Measurements from ENCODE around the gene ARAP3.

The ARAP3 gene

DNA sequence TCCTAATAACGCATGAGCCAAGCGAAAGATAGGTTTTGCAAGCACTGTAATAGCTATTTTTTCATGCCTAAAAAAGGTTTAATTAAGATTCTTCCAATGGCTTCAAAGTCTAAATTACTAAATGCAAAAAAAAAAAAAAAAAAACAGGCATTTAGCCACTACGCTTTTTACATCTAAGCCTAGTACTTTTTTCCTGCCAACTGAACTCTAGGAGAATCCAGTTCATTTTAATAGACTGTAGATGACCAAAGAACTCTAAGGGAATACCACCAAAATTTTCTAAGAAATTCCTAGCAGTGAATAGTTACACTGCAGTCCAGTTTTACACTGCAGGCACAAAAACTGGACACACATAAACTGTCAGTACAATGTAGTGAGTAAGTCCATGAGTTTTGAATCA lies 73.0 kb downstream of the ARAP3 start:
- H3K9ac ChIP-seq (ENCODE audit: low read length), result no peak overlapping the region
- no peak overlapping the region for H3K4me3 ChIP-seq (ENCODE audit: low read length)
- no peaks in the 10 kb centered on the region for H3K36me3 ChIP-seq (ENCODE audit: control insufficient read depth, insufficient read depth, low read length)
- no peak overlapping the region for H3K27ac ChIP-seq (ENCODE audit: low read depth, low read length)
- peaks cover 4% of the 10 kb centered on the region for H3K4me1 ChIP-seq (ENCODE audit: control insufficient read depth, insufficient read depth, low read length)
- no peaks in the 10 kb centered on the region for H3K27me3 ChIP-seq (ENCODE audit: control insufficient read depth, insufficient read depth, low read length)

DNA sequence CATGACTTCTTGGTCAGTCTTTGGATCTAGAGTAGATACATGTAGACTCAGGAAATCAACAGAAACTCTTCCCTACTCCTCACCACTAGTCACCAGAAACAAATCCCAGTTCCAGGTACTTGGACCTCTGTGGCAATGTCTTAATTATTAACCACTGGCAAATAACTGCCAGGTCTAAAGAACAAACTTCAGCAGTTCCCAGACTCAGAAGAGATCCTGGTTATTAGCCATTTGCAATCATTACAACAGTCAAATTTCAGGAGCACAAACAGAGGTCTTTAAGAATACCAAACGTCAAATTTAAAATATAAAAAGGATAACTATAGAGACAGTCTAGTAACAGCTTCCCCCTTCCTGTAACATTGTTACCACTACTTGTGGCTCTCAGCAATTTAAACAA lies 73.5 kb downstream of the ARAP3 start:
- Histone ChIP-seq H3K27me3 (ENCODE audit: control insufficient read depth, insufficient read depth, low read length) (no peaks in the 10 kb centered on the region), H3K9ac (ENCODE audit: low read length) (no peak overlapping the region), H3K4me1 (ENCODE audit: control insufficient read depth, insufficient read depth, low read length) (peaks cover 4% of the 10 kb centered on the region), H3K36me3 (ENCODE audit: control insufficient read depth, insufficient read depth, low read length) (no peaks in the 10 kb centered on the region), H3K4me3 (ENCODE audit: low read length) (no peak overlapping the region), H3K27ac (ENCODE audit: low read depth, low read length) (no peak overlapping the region)

DNA sequence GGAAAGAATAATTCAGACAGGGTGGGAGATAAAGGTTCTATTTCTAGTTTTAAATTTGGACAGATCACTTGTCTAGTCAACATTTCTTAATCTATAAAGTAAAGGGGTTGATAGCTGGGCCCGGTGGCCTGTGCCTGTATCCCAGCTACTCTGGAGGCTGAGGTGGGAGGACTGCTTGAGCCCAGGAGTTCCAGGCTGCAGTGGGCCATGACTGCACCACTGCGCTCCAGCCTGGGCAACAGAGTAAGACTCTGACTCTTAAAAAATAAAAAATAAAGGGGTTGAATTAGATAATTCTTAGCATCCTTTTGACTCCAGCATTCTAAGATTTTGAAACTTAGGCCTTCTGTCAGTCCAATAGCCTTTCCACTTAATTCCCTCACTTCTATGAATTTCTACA lies 74.0 kb downstream of the ARAP3 start:
- H3K4me3 ChIP-seq (ENCODE audit: low read length), result no peak overlapping the region
- no peaks in the 10 kb centered on the region for H3K36me3 ChIP-seq (ENCODE audit: control insufficient read depth, insufficient read depth, low read length)
- H3K27ac ChIP-seq (ENCODE audit: low read depth, low read length), result no peak overlapping the region
- H3K4me1 ChIP-seq (ENCODE audit: control insufficient read depth, insufficient read depth, low read length), result peaks cover 4% of the 10 kb centered on the region
- H3K9ac ChIP-seq (ENCODE audit: low read length), result no peak overlapping the region
- no peaks in the 10 kb centered on the region for H3K27me3 ChIP-seq (ENCODE audit: control insufficient read depth, insufficient read depth, low read length)

DNA sequence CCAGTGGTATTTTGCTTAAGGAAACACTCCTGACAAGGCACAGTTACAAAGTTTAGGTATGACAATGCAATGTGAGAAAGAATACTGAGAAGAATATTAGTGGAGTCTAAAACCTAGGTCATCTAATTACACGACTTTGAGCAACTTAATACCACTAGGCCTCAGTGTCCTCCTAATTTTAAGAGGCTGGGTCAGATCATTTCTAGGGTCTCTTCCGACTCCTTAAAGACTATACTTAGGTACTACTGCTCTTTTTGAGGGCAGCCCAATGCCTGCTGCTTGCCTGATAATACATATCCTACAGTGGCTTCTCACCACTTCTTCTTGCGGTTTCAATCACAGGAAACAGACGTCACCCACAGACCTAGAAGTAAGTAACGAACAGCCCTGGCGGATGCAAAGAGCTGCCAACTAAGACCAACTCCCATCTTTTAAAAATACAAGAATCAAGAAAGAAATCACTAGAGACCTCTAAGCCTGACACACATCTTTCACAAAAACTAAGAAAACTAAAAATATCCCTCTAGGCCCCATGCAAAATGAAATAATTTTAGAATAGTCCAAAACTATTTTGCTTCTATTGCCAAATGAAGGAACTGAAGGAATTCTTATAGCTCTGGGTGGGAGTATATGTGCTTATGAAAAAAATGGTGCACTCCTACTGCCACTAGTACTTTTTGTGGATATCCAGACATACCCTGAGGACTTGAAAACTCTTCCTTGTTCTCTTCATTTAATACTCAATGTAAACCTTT lies 76.3 kb downstream of the ARAP3 start:
- no peaks in the 10 kb centered on the region for H3K27me3 ChIP-seq (ENCODE audit: control insufficient read depth, insufficient read depth, low read length)
- no peaks in the 10 kb centered on the region for H3K36me3 ChIP-seq (ENCODE audit: control insufficient read depth, insufficient read depth, low read length)
- H3K4me1 ChIP-seq (ENCODE audit: control insufficient read depth, insufficient read depth, low read length), result peaks cover 4% of the 10 kb centered on the region
- no peak overlapping the region for H3K9ac ChIP-seq (ENCODE audit: low read length)
- no peak overlapping the region for H3K4me3 ChIP-seq (ENCODE audit: low read length)
- H3K27ac ChIP-seq (ENCODE audit: low read depth, low read length), result no peak overlapping the region

DNA sequence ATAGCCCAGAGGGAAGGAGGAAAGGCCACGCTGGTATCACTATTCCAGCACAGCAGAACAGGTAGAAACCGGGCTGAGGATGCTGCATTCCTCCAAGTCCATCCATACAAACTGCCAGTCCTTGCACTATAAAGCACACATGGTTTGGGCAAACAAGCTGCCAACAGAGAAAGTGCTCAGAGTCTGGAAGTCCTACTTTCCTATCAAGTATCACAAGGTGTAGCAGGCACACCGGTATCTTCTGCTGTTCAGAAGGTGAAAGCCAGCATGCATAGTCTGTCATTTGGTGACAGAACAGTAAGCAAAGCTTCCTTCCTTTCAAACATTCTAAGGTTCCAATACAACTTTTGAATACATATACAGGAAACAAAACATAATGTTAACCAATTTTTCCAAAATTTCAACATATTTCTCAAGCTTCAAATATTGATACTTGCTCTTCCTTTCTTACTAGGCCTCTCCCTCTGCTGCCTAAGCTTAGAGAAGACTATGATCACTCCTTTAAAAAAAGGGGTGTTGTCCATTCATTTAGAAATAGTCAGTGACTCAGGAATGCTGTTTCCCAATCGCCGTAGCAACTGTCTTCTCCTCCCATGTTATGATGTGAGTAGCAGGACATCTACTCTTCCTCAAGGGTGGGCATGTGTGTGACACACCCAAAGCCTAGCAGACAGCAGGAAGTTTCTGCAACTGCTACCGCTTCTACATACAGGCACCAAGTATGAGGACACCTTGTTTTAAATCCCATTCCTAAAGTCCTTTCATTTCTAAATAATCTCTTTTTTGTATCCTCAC lies 77.9 kb downstream of the ARAP3 start:
- H3K27ac ChIP-seq (ENCODE audit: low read depth, low read length), result no peak overlapping the region
- H3K36me3 ChIP-seq (ENCODE audit: control insufficient read depth, insufficient read depth, low read length), result no peaks in the 10 kb centered on the region
- H3K9ac ChIP-seq (ENCODE audit: low read length), result no peak overlapping the region
- no peaks in the 10 kb centered on the region for H3K27me3 ChIP-seq (ENCODE audit: control insufficient read depth, insufficient read depth, low read length)
- peaks cover 4% of the 10 kb centered on the region for H3K4me1 ChIP-seq (ENCODE audit: control insufficient read depth, insufficient read depth, low read length)
- H3K4me3 ChIP-seq (ENCODE audit: low read length), result no peak overlapping the region

All from rectal smooth muscle tissue (tissue), 1 donor.